Raji (cell line): ENCODE measurements around the gene VEGFC.

ENCODE experiments used
- POLR2A ChIP-seq: IDR thresholded peaks from 2 replicates; pipeline ENCODE4 v1.6.1; 2011; ENCODE audit warnings: low read depth, low read length, control low read depth; ENCODE audit not compliant: insufficient read depth

The VEGFC gene

DNA sequence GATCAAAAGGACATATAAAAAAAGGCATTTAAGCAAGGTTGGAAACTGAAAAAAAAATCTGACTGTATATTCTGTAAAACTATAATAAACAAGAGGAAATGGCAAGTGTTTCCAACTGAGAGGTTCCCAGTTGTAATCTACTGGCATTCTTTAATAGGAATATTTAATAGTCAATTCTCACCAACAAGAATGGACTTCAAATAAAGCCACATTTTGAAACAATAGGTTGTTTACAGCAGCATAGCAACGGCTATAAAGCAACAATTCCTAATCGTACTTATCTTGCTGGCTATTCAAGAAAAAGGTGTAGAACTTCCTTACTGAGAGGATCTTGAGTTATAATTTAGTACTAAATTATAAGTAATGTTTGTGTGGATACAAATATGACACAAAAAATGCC is 75.5 kb downstream of the VEGFC start:
- no peak for TF ChIP-seq POLR2A

- TF ChIP-seq POLR2A, result no peak
These were observed 83.3 kb downstream of the VEGFC start for GRCh38 chr4:176709417-176709816.

DNA sequence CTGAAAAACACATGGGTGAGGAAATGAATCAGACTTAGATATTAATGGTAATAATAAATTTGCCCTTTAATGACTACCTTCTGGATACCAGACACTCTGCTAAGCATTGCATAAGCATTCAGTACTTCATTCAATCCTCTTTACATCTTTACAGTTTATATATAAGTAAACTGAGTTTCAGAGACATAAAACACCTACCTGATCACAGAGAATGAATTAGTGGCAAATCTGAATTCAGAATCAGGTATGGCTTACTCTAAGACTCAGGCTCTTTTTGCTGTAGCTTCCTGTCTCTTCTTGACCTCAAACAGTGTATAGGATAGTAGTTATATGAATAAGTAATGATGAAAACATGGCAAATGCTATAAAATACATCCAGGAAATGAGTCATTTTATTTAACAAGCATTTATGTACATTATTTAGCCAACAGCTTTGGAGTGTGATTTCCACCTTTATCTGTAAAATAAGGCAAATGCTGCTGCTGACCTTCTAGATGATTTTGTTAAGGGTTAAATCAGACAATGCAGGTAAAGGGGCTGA is 83.9 kb downstream of the VEGFC start:
- no peak for TF ChIP-seq POLR2A

DNA sequence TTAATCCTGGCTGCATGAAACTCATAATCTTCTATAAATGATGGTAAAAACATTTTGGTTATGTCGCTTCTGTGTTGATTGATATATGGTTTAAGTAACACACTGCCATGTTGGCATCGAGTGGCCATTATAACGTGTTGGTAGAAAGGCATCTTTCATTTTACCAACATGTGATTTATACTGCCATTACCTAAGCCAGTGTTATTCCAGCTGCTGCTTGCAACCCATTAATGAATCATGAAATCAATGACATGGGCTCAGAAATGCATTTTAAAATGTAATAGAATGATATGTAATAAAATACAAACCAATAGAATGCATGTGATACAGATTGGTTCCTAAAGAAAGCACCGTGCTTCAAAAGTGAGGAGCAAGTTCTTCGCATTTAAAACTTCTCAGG is 102.0 kb downstream of the VEGFC start:
- TF ChIP-seq POLR2A, result no peak

- TF ChIP-seq POLR2A, result no peak
These were observed 112.0 kb downstream of the VEGFC start for GRCh38 chr4:176680668-176681180.

GRCh38 chr4:176676901-176677300 is 115.8 kb downstream of the VEGFC start:
- no peak for TF ChIP-seq POLR2A

- TF ChIP-seq POLR2A, result no peak
These were observed 116.9 kb downstream of the VEGFC start for GRCh38 chr4:176675810-176676209.

GRCh38 chr4:176671532-176671931 is 121.2 kb downstream of the VEGFC start:
- TF ChIP-seq POLR2A, result no peak

- TF ChIP-seq POLR2A, result no peak
These were observed 124.4 kb downstream of the VEGFC start for GRCh38 chr4:176668324-176668723.

GRCh38 chr4:176664964-176665363 is 127.8 kb downstream of the VEGFC start:
- no peak for TF ChIP-seq POLR2A

- no peak for TF ChIP-seq POLR2A
These were observed 132.2 kb downstream of the VEGFC start for GRCh38 chr4:176660561-176660960.

- no peak for TF ChIP-seq POLR2A
These were observed 136.6 kb downstream of the VEGFC start for GRCh38 chr4:176656108-176656507.

DNA sequence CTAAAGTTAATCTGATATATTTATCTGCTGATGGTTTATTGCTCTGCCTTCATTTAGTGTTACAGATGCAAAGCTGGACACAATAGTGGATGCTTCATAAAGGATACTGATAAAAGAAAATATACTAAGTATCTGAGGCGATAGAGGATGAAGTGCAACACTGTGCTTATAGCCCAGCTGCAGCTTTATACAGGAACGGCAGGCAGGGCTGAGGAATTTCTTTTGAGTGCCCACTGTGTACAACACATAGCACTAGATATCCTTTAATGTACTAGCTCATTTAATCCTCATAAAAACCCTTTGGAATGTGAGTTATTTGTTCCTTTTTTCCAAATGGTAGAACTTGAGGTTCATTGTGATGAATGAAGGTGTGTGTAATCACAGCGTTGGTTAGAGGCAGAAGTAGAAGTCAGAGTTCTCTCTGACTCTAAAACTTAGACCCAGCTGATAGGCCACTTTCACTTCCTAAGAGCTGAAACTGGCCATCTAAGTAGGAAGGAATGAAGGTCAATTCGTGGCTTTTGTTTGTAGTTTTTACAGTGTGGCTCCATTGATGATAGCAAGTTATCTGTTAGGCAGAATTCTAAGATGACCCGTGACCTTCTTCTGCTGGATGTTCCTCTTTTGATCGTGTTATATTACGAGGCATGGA is 138.0 kb downstream of the VEGFC start:
- no peak for TF ChIP-seq POLR2A

GRCh38 chr4:176653401-176654220 is 139.1 kb downstream of the VEGFC start:
- no peak for TF ChIP-seq POLR2A

DNA sequence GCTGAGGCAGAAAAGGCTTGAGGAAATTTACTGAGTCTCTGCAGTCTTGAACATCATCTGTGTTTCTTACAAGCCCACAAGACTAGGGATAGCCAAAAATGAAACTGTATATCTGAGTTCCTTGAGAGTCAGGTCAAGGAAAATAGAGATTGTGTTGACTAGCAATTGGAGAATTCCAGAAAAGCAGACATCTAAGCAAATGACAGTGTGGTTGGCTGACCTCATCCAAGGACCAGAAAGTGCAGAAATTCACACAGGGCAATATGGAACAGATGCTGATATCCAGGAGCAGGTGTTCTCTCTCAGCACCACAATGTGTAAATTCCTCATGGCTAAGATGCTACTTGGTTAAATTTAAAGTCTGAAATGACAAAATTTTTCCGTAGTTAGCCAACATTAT is 146.4 kb downstream of the VEGFC start:
- TF ChIP-seq POLR2A, result no peak
